Measurements from ENCODE around the gene CD82. TPM values are rescaled to one million over a fixed set of nuclear protein-coding genes. Genes with fewer than 3 reads are reported as not detected.

CD82 gene
- total RNA-seq, 4 donors from 2014 or later: 10.2 to 26.3 (median 20.8) TPM

DNA sequence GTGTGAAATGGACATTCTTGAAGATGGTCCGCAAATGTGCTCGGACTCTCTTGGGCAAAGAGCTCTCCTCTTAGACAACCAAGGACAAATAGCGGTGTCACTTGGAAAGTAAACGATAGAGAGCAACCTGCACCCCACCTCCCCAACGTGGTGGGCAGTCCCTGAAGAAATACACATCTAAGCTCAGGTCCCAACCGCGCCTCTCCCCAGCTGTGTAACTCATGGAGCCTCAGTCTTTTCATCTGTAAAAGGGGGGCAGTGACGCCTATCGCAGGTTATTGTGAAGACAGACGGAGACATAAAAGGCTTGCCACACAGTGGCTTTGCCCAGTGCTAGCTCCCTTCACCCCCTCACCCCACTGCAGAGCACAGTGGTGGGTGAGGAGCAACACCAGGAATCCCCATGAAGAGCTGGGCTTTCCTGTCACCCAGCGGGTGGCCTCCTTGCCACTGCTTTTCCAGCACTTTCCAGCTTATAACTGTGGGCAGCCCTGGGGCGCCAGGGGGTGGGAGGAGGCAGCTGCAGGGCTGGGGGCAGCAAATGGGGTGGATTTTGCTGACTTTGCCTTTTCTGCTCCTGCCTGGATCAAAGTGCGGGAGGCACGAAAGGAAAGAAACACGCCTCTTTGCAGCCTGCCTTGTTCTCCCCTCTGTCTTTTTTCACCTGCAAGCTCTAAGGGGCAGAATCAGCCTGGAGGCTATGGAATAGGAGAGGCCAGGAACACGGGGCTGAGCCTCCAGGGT lies 87.6 kb downstream of the CD82 start:
- no peak for DNase-seq

DNA sequence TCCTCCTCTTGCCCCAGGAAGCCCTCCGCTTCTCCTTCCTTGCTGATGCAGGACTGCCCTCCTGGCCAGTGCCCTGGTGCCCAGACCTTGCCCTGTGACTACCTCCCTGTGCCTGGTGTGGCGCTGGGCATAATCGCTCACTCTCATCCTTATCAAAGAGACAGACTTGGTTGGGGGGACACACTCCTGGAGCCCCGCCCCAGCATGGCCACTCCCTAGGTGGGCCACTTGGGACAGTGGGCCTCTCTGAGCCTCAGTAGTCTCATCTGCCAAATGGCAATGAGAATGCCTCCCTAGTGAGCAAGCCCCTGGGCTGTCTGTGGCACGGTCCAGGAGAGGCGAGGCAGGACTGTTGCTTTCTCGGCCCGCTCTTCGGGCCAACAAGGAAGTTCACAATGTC lies 88.6 kb downstream of the CD82 start:
- H3K9me3 ChIP-seq: no peaks in the 10 kb centered on the region
- TF ChIP-seq, protein P1, sequence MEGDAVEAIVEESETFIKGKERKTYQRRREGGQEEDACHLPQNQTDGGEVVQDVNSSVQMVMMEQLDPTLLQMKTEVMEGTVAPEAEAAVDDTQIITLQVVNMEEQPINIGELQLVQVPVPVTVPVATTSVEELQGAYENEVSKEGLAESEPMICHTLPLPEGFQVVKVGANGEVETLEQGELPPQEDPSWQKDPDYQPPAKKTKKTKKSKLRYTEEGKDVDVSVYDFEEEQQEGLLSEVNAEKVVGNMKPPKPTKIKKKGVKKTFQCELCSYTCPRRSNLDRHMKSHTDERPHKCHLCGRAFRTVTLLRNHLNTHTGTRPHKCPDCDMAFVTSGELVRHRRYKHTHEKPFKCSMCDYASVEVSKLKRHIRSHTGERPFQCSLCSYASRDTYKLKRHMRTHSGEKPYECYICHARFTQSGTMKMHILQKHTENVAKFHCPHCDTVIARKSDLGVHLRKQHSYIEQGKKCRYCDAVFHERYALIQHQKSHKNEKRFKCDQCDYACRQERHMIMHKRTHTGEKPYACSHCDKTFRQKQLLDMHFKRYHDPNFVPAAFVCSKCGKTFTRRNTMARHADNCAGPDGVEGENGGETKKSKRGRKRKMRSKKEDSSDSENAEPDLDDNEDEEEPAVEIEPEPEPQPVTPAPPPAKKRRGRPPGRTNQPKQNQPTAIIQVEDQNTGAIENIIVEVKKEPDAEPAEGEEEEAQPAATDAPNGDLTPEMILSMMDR (IDR thresholded peaks at IDR 0.05): no peak
- no peak for TF ChIP-seq POLR2A (IDR thresholded peaks at IDR 0.05)
- H3K4me1 ChIP-seq: no peaks in the 10 kb centered on the region
- no peaks in the 10 kb centered on the region for H3K27me3 ChIP-seq
- DNase-seq: no peak
- no peak overlapping the region for H3K4me3 ChIP-seq
- intact Hi-C loops (cut with DNase I; ENCODE audit: low total_unique reads): no loop called here
- H3K27ac ChIP-seq: no peak overlapping the region
- H3K36me3 ChIP-seq: no peaks in the 10 kb centered on the region

More for the DNA sequence above, 87.6 kb downstream of the CD82 start:
- intact Hi-C loops (cut with DNase I; ENCODE audit: low total_unique reads): no loop called here
- Histone ChIP-seq H3K4me3 (no peak overlapping the region), H3K9me3 (no peaks in the 10 kb centered on the region), H3K27ac (no peak overlapping the region), H3K27me3 (no peaks in the 10 kb centered on the region), H3K36me3 (no peaks in the 10 kb centered on the region), H3K4me1 (no peaks in the 10 kb centered on the region)
- TF ChIP-seq POLR2A (IDR thresholded peaks at IDR 0.05): no peak
- TF ChIP-seq, protein P1 (IDR thresholded peaks at IDR 0.05): no peak

DNA sequence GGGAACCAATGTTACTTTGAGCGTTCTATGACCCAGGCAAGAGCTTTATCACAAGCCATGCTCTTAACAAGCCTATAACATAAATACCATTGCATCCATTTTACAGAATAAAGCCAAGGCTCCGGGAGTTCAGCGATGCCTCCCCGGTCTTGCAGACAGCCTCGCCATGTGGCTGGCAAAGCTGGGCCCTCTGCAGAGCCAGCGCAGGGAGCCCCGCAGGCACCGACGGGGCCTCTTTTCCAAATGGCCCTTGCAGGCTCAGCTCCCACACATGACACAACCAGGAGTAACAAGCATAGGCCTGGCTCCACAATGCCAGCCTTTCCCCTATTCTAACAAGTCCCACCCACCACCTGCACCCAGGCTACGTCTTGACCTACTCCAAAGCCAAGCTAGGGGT lies 89.1 kb downstream of the CD82 start:
- no peak overlapping the region for H3K27ac ChIP-seq
- H3K36me3 ChIP-seq: no peaks in the 10 kb centered on the region
- intact Hi-C loops (cut with DNase I; ENCODE audit: low total_unique reads): no loop called here
- H3K4me1 ChIP-seq: no peaks in the 10 kb centered on the region
- H3K9me3 ChIP-seq: no peaks in the 10 kb centered on the region
- TF ChIP-seq POLR2A (IDR thresholded peaks at IDR 0.05): no peak
- TF ChIP-seq, protein P1 (IDR thresholded peaks at IDR 0.05): no peak
- DNase-seq: no peak
- H3K27me3 ChIP-seq: no peaks in the 10 kb centered on the region
- H3K4me3 ChIP-seq: no peak overlapping the region

DNA sequence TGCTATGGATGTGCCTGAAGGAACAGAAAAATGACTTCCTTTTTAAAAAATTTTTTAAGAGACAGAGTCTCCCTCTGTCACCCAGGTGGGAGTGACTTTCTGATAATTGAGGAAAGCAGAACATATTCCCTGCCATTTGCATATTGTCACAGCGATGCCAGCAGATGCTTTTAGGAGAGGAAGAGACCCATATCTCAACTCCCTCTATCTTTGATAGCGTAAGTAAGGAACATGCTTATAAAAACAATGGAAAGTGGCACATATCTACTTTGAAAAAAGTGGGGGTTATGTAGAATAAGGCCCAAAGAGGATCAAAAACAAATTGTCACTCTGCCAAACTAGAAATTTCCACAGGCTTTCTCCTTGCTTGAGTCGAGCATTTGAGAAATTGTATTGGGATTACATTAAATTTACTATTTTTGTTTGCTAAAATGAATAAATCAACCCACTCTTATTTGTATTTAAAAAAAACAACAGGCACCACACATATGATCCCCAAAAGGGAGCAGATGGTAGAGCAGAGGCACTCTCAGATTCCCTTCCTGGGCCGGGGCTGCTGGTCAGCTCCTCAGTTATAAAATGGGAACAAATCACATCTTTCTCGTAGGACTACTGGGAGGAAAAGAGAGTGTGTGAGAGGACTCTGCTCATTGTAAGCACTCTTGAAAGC lies 92.5 kb downstream of the CD82 start:
- no peak for DNase-seq

DNA sequence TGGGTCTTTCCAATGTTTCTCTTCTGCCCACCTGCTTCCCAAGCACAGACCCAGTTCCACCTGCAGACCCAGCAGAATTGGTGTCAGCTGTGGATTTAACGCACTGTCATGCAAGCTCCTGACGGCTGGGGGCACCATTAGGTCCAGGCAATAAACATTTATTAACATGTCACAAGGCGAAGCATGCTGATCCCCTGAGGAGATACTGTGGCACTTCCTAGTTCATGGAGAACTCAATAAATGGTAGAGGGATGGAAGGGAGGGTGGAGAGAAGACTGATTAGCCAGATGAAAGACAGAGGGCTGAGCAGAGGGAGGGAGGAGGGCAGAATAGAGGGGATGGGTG lies 93.0 kb downstream of the CD82 start:
- intact Hi-C loops (cut with DNase I; ENCODE audit: low total_unique reads): no loop called here
- Histone ChIP-seq H3K4me3 (no peak overlapping the region), H3K9me3 (no peaks in the 10 kb centered on the region), H3K27me3 (no peaks in the 10 kb centered on the region), H3K27ac (no peak overlapping the region), H3K4me1 (no peaks in the 10 kb centered on the region), H3K36me3 (no peaks in the 10 kb centered on the region)
- TF ChIP-seq, protein P1 (IDR thresholded peaks at IDR 0.05): no peak
- TF ChIP-seq POLR2A (IDR thresholded peaks at IDR 0.05): no peak
- no peak for DNase-seq

More for the DNA sequence above, 92.5 kb downstream of the CD82 start:
- intact Hi-C loops (cut with DNase I; ENCODE audit: low total_unique reads): no loop called here
- no peaks in the 10 kb centered on the region for H3K9me3 ChIP-seq
- H3K4me1 ChIP-seq: no peaks in the 10 kb centered on the region
- no peaks in the 10 kb centered on the region for H3K36me3 ChIP-seq
- no peak overlapping the region for H3K27ac ChIP-seq
- no peaks in the 10 kb centered on the region for H3K27me3 ChIP-seq
- no peak overlapping the region for H3K4me3 ChIP-seq
- no peak for TF ChIP-seq POLR2A (IDR thresholded peaks at IDR 0.05)
- TF ChIP-seq, protein P1 (IDR thresholded peaks at IDR 0.05): no peak
